Right atrium auricular region (tissue), 2 donors: Measurements from ENCODE around the gene PCBP3. TPM values are rescaled to one million over a fixed set of nuclear protein-coding genes. Genes with fewer than 3 reads are reported as not detected.

Source experiments
- DNase-seq: peaks from one replicate; pipeline ENCODE4 v3.0.0-alpha.2; 2019; ENCODE audit warnings: low spot score
- H3K27ac ChIP-seq, 2 donors: fragments of 200-600 bp; sonication (generic); 1 replicate in 1 of 2; 2 replicates in 1 of 2; pipeline ENCODE4 v1.5.1; 2016 to 2019
- H3K27me3 ChIP-seq, 2 donors: fragments of 200-600 bp; sonication (generic); one replicate each; pipeline versions ENCODE4 v1.5.1 to v1.6.0; 2017 to 2019
- H3K36me3 ChIP-seq: fragments of 200-600 bp; sonication (generic); one replicate; pipeline ENCODE4 v1.5.1; 2016
- H3K4me1 ChIP-seq, 2 donors: fragments of 200-600 bp; sonication (generic); one replicate each; pipeline versions ENCODE4 v1.5.1 to v1.6.0; 2017 to 2019
- H3K4me3 ChIP-seq, 2 donors: fragments of 200-600 bp; sonication (generic); 1 replicate in 1 of 2; 2 replicates in 1 of 2; pipeline ENCODE4 v1.5.1; 2017 to 2019; ENCODE audit warnings: mild to moderate bottlenecking in 1 of 2, moderate library complexity in 1 of 2
- H3K9me3 ChIP-seq, 2 donors: fragments of 200-600 bp; sonication (generic); one replicate each; pipeline ENCODE4 v1.5.1; 2019
- CTCF ChIP-seq, 2 donors: fragments of 200-600 bp; sonication (generic); IDR thresholded peaks; one replicate each; pipeline ENCODE4 v1.5.1; 2019; ENCODE audit warnings: antibody characterized with exemption in 2 of 2
- total RNA-seq, 2 donors: library from RNA; depleted of rRNA; stranded (reverse); fragments of >200 nt; gene quantifications; one replicate each; pipeline ENCODE4 v1.1.0, GENCODE V29; 2016

The PCBP3 gene
- total RNA-seq, 2 donors from 2014 or later: 2.3 to 5.2 TPM

- DNase-seq: no peak
- Histone ChIP-seq H3K27me3 (no peaks in the 10 kb centered on the region), H3K36me3 (peaks cover 15% of the 10 kb centered on the region), H3K4me1 (peaks cover 0 to 50% of the 10 kb centered on the region in 2 donors), H3K4me3 (no peak overlapping the region), H3K9me3 (no peaks in the 10 kb centered on the region), H3K27ac (peak overlapping the region; percentile 80 to 90)
- TF ChIP-seq CTCF (IDR thresholded peaks at IDR 0.05): no peak
These were observed 336.7 kb downstream of the PCBP3 start for GRCh38 chr21:45980271-45980670.

- no peaks in the 10 kb centered on the region for H3K27me3 ChIP-seq
- H3K4me1 ChIP-seq: peaks cover 0 to 46% of the 10 kb centered on the region in 2 donors
- no peak for TF ChIP-seq CTCF (IDR thresholded peaks at IDR 0.05)
- peaks cover 19% of the 10 kb centered on the region for H3K36me3 ChIP-seq
- DNase-seq: no peak
- peak overlapping the region; percentile 80 to 90 for H3K27ac ChIP-seq
- no peaks in the 10 kb centered on the region for H3K9me3 ChIP-seq
- H3K4me3 ChIP-seq: peak overlapping the region; percentile 42 to 52
These were observed 337.2 kb downstream of the PCBP3 start for GRCh38 chr21:45980697-45981096.

GRCh38 chr21:45981151-45982091, 337.9 kb downstream of the PCBP3 start, which contains the start of gene COL6A1:
Gene COL6A1, plus strand, starts transcription at chr21:45981770. Its CDS starts 81 bp downstream, at chr21:45981851.
- Histone ChIP-seq H3K36me3 (peaks cover 27% of the 10 kb centered on the region), H3K4me3 (peak within 1 kb of the TSS; percentile 85 to 94), H3K27me3 (no peaks in the 10 kb centered on the region), H3K4me1 (peaks cover 0 to 42% of the 10 kb centered on the region in 2 donors), H3K9me3 (no peaks in the 10 kb centered on the region), H3K27ac (peak within 1 kb of the TSS; percentile 86 to 90)
- DNase-seq: peak; percentile 92
- no peak for TF ChIP-seq CTCF (IDR thresholded peaks at IDR 0.05)

- no peaks in the 10 kb centered on the region for H3K9me3 ChIP-seq
- H3K27ac ChIP-seq: peak overlapping the region; percentile 86
- TF ChIP-seq CTCF (IDR thresholded peaks at IDR 0.05): no peak
- peaks cover 35% of the 10 kb centered on the region for H3K36me3 ChIP-seq
- no peaks in the 10 kb centered on the region for H3K27me3 ChIP-seq
- peak overlapping the region; percentile 85 to 94 for H3K4me3 ChIP-seq
- DNase-seq: no peak
- H3K4me1 ChIP-seq: peaks cover 0 to 35% of the 10 kb centered on the region in 2 donors
These were observed 338.7 kb downstream of the PCBP3 start for GRCh38 chr21:45982092-45982757.

- H3K9me3 ChIP-seq: no peaks in the 10 kb centered on the region
- H3K4me1 ChIP-seq: peaks cover 0 to 32% of the 10 kb centered on the region in 2 donors
- no peaks in the 10 kb centered on the region for H3K27me3 ChIP-seq
- H3K27ac ChIP-seq: peak overlapping the region; percentile 86
- no peak for TF ChIP-seq CTCF (IDR thresholded peaks at IDR 0.05)
- peak overlapping the region; percentile 85 to 94 for H3K4me3 ChIP-seq
- H3K36me3 ChIP-seq: peaks cover 39% of the 10 kb centered on the region
- DNase-seq: no peak
These were observed 339.5 kb downstream of the PCBP3 start for GRCh38 chr21:45982758-45983648.
